ENCODE data around the gene APOD.

GRCh38 chr3:195540511-195540910 lies 43.2 kb downstream of the APOD start:
- TF ChIP-seq POLR2A (IDR thresholded peaks at IDR 0.05), result no peak
- no peak for TF ChIP-seq CTCF (IDR thresholded peaks at IDR 0.05)
- TF ChIP-seq POLR2AphosphoS5 (IDR thresholded peaks at IDR 0.05), result no peak
